Nephron progenitor cell (in vitro differentiated cells): ENCODE data around the gene DNAH14.
A peak's percentile ranks its signal among the peaks of the same experiment; 100 is the strongest.

Experiments
- DNase-seq: peaks from one replicate; pipeline ENCODE4 v3.0.0; 2021
- H3K27ac Mint-ChIP-seq: 2 replicates; pipeline ENCODE4 v1.8.0; 2021; ENCODE audit warnings: mild to moderate bottlenecking, moderate library complexity, mixed read lengths
- H3K27me3 Mint-ChIP-seq: 2 replicates; pipeline ENCODE4 v1.8.0; 2021; ENCODE audit warnings: mild to moderate bottlenecking, low read depth, mixed read lengths; ENCODE audit not compliant: poor library complexity
- H3K36me3 Mint-ChIP-seq: 2 replicates; pipeline ENCODE4 v1.8.0; 2021; ENCODE audit warnings: low read depth, mixed read lengths
- H3K4me1 Mint-ChIP-seq: 2 replicates; pipeline ENCODE4 v1.8.0; 2021; ENCODE audit warnings: mixed read lengths
- H3K4me3 Mint-ChIP-seq: 2 replicates; pipeline ENCODE4 v1.8.0; 2021; ENCODE audit warnings: mild to moderate bottlenecking, moderate library complexity, mixed read lengths
- H3K9me3 Mint-ChIP-seq: 2 replicates; pipeline ENCODE4 v1.8.0; 2021; ENCODE audit warnings: mild to moderate bottlenecking, moderate library complexity, mixed read lengths
- TF ChIP-seq, protein P1 (sequence below): fragments of 200-600 bp; sonication (generic); IDR thresholded peaks from 2 replicates; pipeline ENCODE4 v1.5.0; 2021; ENCODE audit warnings: antibody characterized with exemption

DNAH14 gene

DNA sequence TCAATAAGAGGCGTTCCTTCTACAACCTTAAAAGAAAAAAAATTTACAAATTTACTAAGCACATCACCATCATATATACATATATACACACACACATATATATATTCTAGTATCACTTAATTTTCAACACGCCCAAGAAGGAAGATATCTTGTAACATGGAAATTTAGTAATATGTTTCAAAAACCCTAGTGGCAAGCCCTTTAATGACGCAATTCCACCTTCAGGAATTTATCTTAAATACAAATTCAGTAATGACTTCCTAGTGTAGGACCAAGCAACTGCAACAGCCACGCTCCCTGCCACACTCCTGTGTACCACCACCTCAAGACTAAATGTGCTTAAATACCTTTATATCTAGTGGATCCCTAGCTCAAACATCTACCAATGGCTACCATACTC lies 485.8 kb downstream of the DNAH14 start:
- peaks cover 87% of the 10 kb centered on the region for H3K36me3 Mint-ChIP-seq
- TF ChIP-seq, protein P1, sequence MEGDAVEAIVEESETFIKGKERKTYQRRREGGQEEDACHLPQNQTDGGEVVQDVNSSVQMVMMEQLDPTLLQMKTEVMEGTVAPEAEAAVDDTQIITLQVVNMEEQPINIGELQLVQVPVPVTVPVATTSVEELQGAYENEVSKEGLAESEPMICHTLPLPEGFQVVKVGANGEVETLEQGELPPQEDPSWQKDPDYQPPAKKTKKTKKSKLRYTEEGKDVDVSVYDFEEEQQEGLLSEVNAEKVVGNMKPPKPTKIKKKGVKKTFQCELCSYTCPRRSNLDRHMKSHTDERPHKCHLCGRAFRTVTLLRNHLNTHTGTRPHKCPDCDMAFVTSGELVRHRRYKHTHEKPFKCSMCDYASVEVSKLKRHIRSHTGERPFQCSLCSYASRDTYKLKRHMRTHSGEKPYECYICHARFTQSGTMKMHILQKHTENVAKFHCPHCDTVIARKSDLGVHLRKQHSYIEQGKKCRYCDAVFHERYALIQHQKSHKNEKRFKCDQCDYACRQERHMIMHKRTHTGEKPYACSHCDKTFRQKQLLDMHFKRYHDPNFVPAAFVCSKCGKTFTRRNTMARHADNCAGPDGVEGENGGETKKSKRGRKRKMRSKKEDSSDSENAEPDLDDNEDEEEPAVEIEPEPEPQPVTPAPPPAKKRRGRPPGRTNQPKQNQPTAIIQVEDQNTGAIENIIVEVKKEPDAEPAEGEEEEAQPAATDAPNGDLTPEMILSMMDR, result no peak
- no peaks in the 10 kb centered on the region for H3K9me3 Mint-ChIP-seq
- no peak overlapping the region for H3K4me3 Mint-ChIP-seq
- H3K27ac Mint-ChIP-seq, result no peak overlapping the region
- H3K27me3 Mint-ChIP-seq, result peaks cover 2% of the 10 kb centered on the region
- H3K4me1 Mint-ChIP-seq, result peaks cover 18% of the 10 kb centered on the region
- no peak for DNase-seq

DNA sequence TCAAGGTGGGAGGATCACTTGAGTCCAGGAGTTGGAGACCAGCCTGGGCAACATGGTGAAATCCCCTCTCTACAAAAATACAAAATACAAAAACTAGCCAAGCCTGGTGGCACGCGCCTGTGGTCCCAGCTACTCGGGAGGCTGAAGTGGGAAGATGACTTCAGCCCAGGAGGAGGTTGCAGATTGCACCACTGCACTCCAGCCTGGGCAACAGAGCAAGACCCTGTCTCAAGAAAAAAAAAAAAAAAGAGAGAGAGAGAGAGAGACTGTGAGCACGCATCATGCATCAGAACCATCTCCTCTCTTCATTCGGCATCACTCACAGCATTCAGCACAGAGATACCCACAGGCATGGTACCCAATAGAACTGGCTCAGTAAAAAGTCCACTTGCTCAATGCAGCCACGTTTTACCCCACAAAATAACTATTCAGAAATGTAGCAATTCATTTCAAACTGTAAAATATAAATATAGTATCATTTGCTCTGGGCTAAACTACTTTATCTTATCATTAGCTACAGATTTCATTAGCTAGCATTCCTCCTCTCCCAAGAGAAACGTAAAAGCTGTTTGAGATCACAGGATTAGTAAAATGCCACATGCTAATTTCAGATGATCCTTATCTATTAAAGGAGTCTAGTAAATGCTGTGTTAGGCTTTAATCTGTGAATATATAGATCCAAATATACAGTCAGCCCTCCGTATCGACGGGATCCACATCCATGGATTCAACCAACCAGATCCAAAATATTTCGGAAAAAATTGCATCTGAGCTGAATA lies 486.7 kb downstream of the DNAH14 start:
- no peaks in the 10 kb centered on the region for H3K9me3 Mint-ChIP-seq
- H3K36me3 Mint-ChIP-seq, result peaks cover 81% of the 10 kb centered on the region

DNA sequence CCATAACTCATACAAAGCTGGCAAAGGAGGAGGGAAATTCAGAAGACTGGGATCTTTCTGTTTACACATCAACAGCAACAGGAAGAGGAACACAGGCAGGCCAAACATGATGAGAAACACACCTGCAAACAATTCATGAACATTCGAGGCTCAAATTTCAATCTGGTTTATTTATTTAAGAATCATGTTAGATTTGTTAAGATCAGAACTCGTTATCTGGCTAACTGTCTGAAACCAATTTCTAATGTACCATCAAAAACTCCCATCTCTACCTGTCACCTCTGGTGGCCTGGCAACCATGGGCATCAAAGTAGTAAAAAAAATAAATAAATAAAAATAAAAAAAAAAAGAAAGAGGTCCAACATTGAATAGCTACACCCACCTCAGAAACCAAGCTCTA lies 488.6 kb downstream of the DNAH14 start:
- H3K27ac Mint-ChIP-seq, result no peak overlapping the region
- TF ChIP-seq, protein P1, result no peak
- no peak for DNase-seq
- H3K4me3 Mint-ChIP-seq, result no peak overlapping the region
- H3K36me3 Mint-ChIP-seq, result peaks cover 79% of the 10 kb centered on the region
- H3K4me1 Mint-ChIP-seq, result peaks cover 28% of the 10 kb centered on the region
- peaks cover 2% of the 10 kb centered on the region for H3K27me3 Mint-ChIP-seq
- no peaks in the 10 kb centered on the region for H3K9me3 Mint-ChIP-seq

More for the DNA sequence above, 486.7 kb downstream of the DNAH14 start:
- TF ChIP-seq, protein P1, result no peak
- DNase-seq, result no peak
- no peak overlapping the region for H3K4me3 Mint-ChIP-seq
- H3K27ac Mint-ChIP-seq, result no peak overlapping the region
- peaks cover 2% of the 10 kb centered on the region for H3K27me3 Mint-ChIP-seq
- H3K4me1 Mint-ChIP-seq, result peaks cover 13% of the 10 kb centered on the region

DNA sequence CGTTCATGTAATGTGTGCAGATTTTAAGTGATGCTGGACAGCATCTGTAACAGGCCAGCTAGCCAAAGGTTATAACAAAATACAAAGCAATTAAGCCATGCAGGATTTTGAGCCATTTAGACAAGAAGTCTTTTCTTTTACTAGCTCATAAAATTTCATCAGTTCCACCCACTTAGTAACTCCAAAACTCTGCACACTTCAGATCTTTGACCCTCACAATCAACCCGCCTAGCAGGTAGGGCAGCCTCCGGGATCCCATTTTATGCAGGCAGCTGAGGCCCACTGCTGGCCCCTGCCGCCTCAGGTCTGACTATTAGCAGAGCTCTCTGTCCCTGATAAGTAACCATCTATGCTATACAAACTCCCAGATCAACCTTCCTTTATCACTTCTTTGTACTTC lies 489.1 kb downstream of the DNAH14 start:
- peak overlapping the region; percentile 2 for H3K27ac Mint-ChIP-seq
- H3K9me3 Mint-ChIP-seq, result no peaks in the 10 kb centered on the region
- no peak overlapping the region for H3K4me3 Mint-ChIP-seq
- peaks cover 33% of the 10 kb centered on the region for H3K4me1 Mint-ChIP-seq
- peaks cover 2% of the 10 kb centered on the region for H3K27me3 Mint-ChIP-seq
- TF ChIP-seq, protein P1, result no peak
- H3K36me3 Mint-ChIP-seq, result peaks cover 76% of the 10 kb centered on the region
- no peak for DNase-seq

DNA sequence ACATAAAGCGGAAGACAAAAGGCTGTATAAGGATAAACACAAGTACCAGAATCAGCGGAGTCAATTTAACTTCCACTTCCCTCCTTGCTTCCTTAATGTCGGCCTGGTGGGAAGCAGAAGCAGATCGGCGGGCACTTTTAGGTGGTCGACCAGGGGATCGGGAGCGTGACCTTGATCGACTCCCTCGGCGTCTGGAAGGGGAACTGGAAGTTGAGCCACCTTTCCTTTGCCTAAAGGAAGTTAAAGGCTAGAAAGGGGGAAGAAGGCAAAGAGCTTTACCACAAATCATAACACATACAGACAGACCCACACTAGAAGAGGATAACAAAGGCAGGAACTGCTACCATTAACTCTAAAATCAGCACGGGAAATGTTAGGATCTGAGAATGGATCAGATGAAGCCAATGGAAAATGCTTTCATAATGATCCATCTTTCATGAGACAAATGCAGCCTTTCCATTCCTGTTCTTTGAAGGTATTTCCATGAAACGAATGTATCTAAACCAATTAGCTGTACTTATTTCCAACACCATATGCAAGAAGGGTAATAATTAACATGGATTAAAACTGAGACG lies 492.6 kb downstream of the DNAH14 start:
- peak overlapping the region; percentile 15 for H3K27ac Mint-ChIP-seq
- H3K27me3 Mint-ChIP-seq, result no peaks in the 10 kb centered on the region
- no peaks in the 10 kb centered on the region for H3K9me3 Mint-ChIP-seq
- TF ChIP-seq, protein P1, result no peak
- peaks cover 67% of the 10 kb centered on the region for H3K4me1 Mint-ChIP-seq
- H3K36me3 Mint-ChIP-seq, result peaks cover 45% of the 10 kb centered on the region
- no peak for DNase-seq
- no peak overlapping the region for H3K4me3 Mint-ChIP-seq
